ENCODE data around the gene LIPM.

GRCh38 chr10:88803641-88804040 lies 1.1 kb downstream of the LIPM start:
- TF ChIP-seq CTCF (optimal IDR thresholded peaks at IDR 0.05 in 1 of 3, IDR thresholded peaks at IDR 0.05 in 1 of 3, conservative IDR thresholded peaks at IDR 0.05 in 1 of 3; ENCODE audit: extremely low read depth in 1 of 3, insufficient read depth in 2 of 3, low read length in 3 of 3) (no peak), EZH2 (IDR thresholded peaks at IDR 0.05; ENCODE audit: low read length) (no peak)

Data from keratinocyte (primary cell).